ENCODE measurements around the gene TTC7B.

DNA sequence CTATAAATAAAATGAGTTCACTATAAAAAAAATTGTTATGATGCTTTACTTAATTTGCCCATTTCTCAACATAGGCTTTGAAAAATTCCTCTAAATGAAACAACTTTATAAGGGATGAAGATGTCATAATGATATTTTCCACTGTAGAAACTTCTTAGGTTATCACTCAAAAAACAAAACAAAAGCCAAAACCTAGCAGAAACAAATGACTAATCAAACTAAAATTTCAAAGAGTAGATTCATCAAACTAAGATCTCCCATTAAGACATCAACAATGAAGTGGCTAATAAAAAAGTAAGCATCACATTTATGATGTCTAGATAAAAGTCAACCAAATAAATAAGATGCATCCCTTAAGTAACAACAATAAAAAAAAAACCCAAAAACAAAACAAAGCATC lies 36.9 kb upstream of the TTC7B start:
- TF ChIP-seq, protein P1, sequence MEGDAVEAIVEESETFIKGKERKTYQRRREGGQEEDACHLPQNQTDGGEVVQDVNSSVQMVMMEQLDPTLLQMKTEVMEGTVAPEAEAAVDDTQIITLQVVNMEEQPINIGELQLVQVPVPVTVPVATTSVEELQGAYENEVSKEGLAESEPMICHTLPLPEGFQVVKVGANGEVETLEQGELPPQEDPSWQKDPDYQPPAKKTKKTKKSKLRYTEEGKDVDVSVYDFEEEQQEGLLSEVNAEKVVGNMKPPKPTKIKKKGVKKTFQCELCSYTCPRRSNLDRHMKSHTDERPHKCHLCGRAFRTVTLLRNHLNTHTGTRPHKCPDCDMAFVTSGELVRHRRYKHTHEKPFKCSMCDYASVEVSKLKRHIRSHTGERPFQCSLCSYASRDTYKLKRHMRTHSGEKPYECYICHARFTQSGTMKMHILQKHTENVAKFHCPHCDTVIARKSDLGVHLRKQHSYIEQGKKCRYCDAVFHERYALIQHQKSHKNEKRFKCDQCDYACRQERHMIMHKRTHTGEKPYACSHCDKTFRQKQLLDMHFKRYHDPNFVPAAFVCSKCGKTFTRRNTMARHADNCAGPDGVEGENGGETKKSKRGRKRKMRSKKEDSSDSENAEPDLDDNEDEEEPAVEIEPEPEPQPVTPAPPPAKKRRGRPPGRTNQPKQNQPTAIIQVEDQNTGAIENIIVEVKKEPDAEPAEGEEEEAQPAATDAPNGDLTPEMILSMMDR (IDR thresholded peaks at IDR 0.05) = no peak
- TF ChIP-seq POLR2A (IDR thresholded peaks at IDR 0.05) = no peak
